Astrocyte (in vitro differentiated cells and primary cell): ENCODE measurements around the gene ZFP82. TPM values are rescaled to one million over a fixed set of nuclear protein-coding genes. Genes with fewer than 3 reads are reported as not detected.

Source experiments
- DNase-seq: peaks from one replicate; pipeline ENCODE4 v3.0.0-alpha.2; 2010; ENCODE audit warnings: low read depth
- FAIRE-seq: peaks from 2 replicates; lab custom pipeline; 2011; peaks lifted over from hg19 to GRCh38; lab: Jason Lieb, UNC
- H2AFZ ChIP-seq: 2 replicates; pipeline ENCODE4 v1.6.0; 2012; ENCODE audit warnings: low read depth, low read length, inconsistent platforms
- H3K27ac ChIP-seq: 2 replicates; pipeline ENCODE4 v1.5.1; 2011; ENCODE audit warnings: low read depth, low read length, inconsistent platforms
- H3K27me3 ChIP-seq: 2 replicates; pipeline ENCODE4 v1.6.0; 2011; ENCODE audit warnings: low read length, inconsistent platforms; ENCODE audit not compliant: insufficient read depth
- H3K36me3 ChIP-seq: 2 replicates; pipeline ENCODE4 v1.5.1; 2011; ENCODE audit warnings: low read length, inconsistent platforms; ENCODE audit not compliant: insufficient read depth
- H3K4me1 ChIP-seq: 2 replicates; pipeline ENCODE4 v1.5.1; 2011; ENCODE audit warnings: low read length, inconsistent platforms; ENCODE audit not compliant: insufficient read depth
- H3K4me2 ChIP-seq: 2 replicates; pipeline ENCODE4 v1.6.0; 2012; ENCODE audit warnings: low read length, inconsistent platforms
- H3K4me3 ChIP-seq: 2 replicates; pipeline ENCODE4 v1.5.1; 2011; ENCODE audit warnings: low read depth, mild to moderate bottlenecking, low read length, inconsistent platforms; ENCODE audit not compliant: insufficient read depth
- H3K79me2 ChIP-seq: 2 replicates; pipeline ENCODE4 v1.6.0; 2012; ENCODE audit warnings: mild to moderate bottlenecking, low read length, inconsistent platforms; ENCODE audit not compliant: insufficient read depth
- H3K9ac ChIP-seq: 2 replicates; pipeline ENCODE4 v1.6.0; 2012; ENCODE audit warnings: mild to moderate bottlenecking, low read length, inconsistent platforms
- H3K9me3 ChIP-seq: 2 replicates; pipeline ENCODE4 v1.5.1; 2012; ENCODE audit warnings: low read depth, mild to moderate bottlenecking, low read length, inconsistent platforms; ENCODE audit not compliant: insufficient read depth
- H4K20me1 ChIP-seq: 2 replicates; pipeline ENCODE4 v1.6.0; 2012; ENCODE audit warnings: low read length, inconsistent platforms; ENCODE audit not compliant: insufficient read depth
- H3K27ac Mint-ChIP-seq: one replicate; pipeline ENCODE4 v1.8.0; 2021; ENCODE audit warnings: mild to moderate bottlenecking, mixed read lengths; ENCODE audit not compliant: unreplicated experiment
- H3K27me3 Mint-ChIP-seq: one replicate; pipeline ENCODE4 v1.8.0; 2021; ENCODE audit warnings: low read depth, mixed read lengths; ENCODE audit not compliant: unreplicated experiment
- H3K36me3 Mint-ChIP-seq: one replicate; pipeline ENCODE4 v1.8.0; 2021; ENCODE audit warnings: low read depth, mixed read lengths; ENCODE audit not compliant: unreplicated experiment
- H3K4me1 Mint-ChIP-seq: one replicate; pipeline ENCODE4 v1.8.0; 2021; ENCODE audit warnings: low read depth, mixed read lengths; ENCODE audit not compliant: unreplicated experiment
- H3K4me3 Mint-ChIP-seq: one replicate; pipeline ENCODE4 v1.8.0; 2021; ENCODE audit warnings: mild to moderate bottlenecking, moderate library complexity, mixed read lengths; ENCODE audit not compliant: unreplicated experiment
- H3K9me3 Mint-ChIP-seq: one replicate; pipeline ENCODE4 v1.8.0; 2021; ENCODE audit warnings: mild to moderate bottlenecking, mixed read lengths; ENCODE audit not compliant: unreplicated experiment
- CTCF ChIP-seq: IDR thresholded peaks from 2 replicates; pipeline ENCODE4 v1.5.1; 2011; ENCODE audit warnings: low read depth, mild to moderate bottlenecking, inconsistent platforms, low read length, moderate library complexity; ENCODE audit not compliant: insufficient read depth
- EZH2 ChIP-seq: IDR thresholded peaks from 2 replicates; pipeline ENCODE4 v1.6.1; 2012; ENCODE audit warnings: mild to moderate bottlenecking, low read length, inconsistent platforms; ENCODE audit not compliant: insufficient read depth
- total RNA-seq: library from RNA; stranded (reverse); gene quantifications from 2 replicates; pipeline ENCODE4 v1.2.1, GENCODE V29; 2021

Gene ZFP82
- total RNA-seq, 1 donor from 2014 or later, result 6.4 TPM

- H3K4me3 Mint-ChIP-seq, result no peak overlapping the region
- TF ChIP-seq EZH2, result no peak
- no peak for TF ChIP-seq CTCF
- peaks cover 27% of the 10 kb centered on the region for H3K9me3 ChIP-seq
- DNase-seq (no peak), FAIRE-seq (no peak)
- no peak overlapping the region for H2AFZ ChIP-seq
- no peaks in the 10 kb centered on the region for H3K4me1 Mint-ChIP-seq
- peaks cover 67% of the 10 kb centered on the region for H3K36me3 Mint-ChIP-seq
- H3K36me3 ChIP-seq, result peaks cover 19% of the 10 kb centered on the region
- H3K27me3 ChIP-seq, result no peaks in the 10 kb centered on the region
- no peaks in the 10 kb centered on the region for H3K27me3 Mint-ChIP-seq
- no peak overlapping the region for H3K9ac ChIP-seq
- no peak overlapping the region for H3K4me3 ChIP-seq
- no peak overlapping the region for H3K4me2 ChIP-seq
- H3K79me2 ChIP-seq, result no peaks in the 10 kb centered on the region
- H3K4me1 ChIP-seq, result no peaks in the 10 kb centered on the region
- H3K9me3 Mint-ChIP-seq, result peaks cover 68% of the 10 kb centered on the region
- no peaks in the 10 kb centered on the region for H4K20me1 ChIP-seq
- peak overlapping the region; percentile 26 for H3K27ac Mint-ChIP-seq
- no peak overlapping the region for H3K27ac ChIP-seq
Observed at GRCh38 chr19:36449059-36449670, 30.7 kb upstream of the ZFP82 start.

GRCh38 chr19:36441339-36441738 is 22.9 kb upstream of the ZFP82 start:
- Mint-ChIP-seq H3K4me1 (no peaks in the 10 kb centered on the region), H3K36me3 (peaks cover 9% of the 10 kb centered on the region), H3K27me3 (no peaks in the 10 kb centered on the region), H3K9me3 (peaks cover 34% of the 10 kb centered on the region), H3K27ac (peak overlapping the region; percentile 5), H3K4me3 (no peak overlapping the region)
- H3K27me3 ChIP-seq, result no peaks in the 10 kb centered on the region
- peaks cover 5% of the 10 kb centered on the region for H3K9me3 ChIP-seq
- FAIRE-seq (no peak), DNase-seq (no peak)
- TF ChIP-seq CTCF, result no peak
- TF ChIP-seq EZH2, result no peak
- no peak overlapping the region for H3K27ac ChIP-seq
- H3K4me2 ChIP-seq, result no peak overlapping the region
- no peak overlapping the region for H3K9ac ChIP-seq
- no peaks in the 10 kb centered on the region for H3K36me3 ChIP-seq
- H3K4me3 ChIP-seq, result no peak overlapping the region
- H4K20me1 ChIP-seq, result no peaks in the 10 kb centered on the region
- no peaks in the 10 kb centered on the region for H3K79me2 ChIP-seq
- no peaks in the 10 kb centered on the region for H3K4me1 ChIP-seq
- no peak overlapping the region for H2AFZ ChIP-seq

- FAIRE-seq (no peak), DNase-seq (no peak)
- H2AFZ ChIP-seq, result no peak overlapping the region
- no peak overlapping the region for H3K4me3 ChIP-seq
- no peak overlapping the region for H3K9ac ChIP-seq
- no peaks in the 10 kb centered on the region for H4K20me1 ChIP-seq
- no peaks in the 10 kb centered on the region for H3K27me3 Mint-ChIP-seq
- H3K36me3 ChIP-seq, result no peaks in the 10 kb centered on the region
- no peaks in the 10 kb centered on the region for H3K36me3 Mint-ChIP-seq
- H3K4me1 ChIP-seq, result no peaks in the 10 kb centered on the region
- no peak overlapping the region for H3K4me2 ChIP-seq
- H3K9me3 Mint-ChIP-seq, result peaks cover 14% of the 10 kb centered on the region
- H3K4me3 Mint-ChIP-seq, result no peak overlapping the region
- H3K9me3 ChIP-seq, result no peaks in the 10 kb centered on the region
- no peaks in the 10 kb centered on the region for H3K4me1 Mint-ChIP-seq
- no peaks in the 10 kb centered on the region for H3K27me3 ChIP-seq
- no peak overlapping the region for H3K27ac Mint-ChIP-seq
- no peaks in the 10 kb centered on the region for H3K79me2 ChIP-seq
- no peak overlapping the region for H3K27ac ChIP-seq
- TF ChIP-seq EZH2 (no peak), CTCF (no peak)
Observed at GRCh38 chr19:36436531-36436930, 18.1 kb upstream of the ZFP82 start.
